Neuron (in vitro differentiated cells): Measurements from ENCODE around the gene RADIL.
"Not testable (repeated sequence)": the region's sequence is repeated elsewhere in the genome, so short reads cannot be mapped to it uniquely, and the experiment has no call there.

Source experiments
- H2AFZ ChIP-seq: one replicate; pipeline ENCODE4 v1.6.1; 2013; ENCODE audit warnings: low read depth, mild to moderate bottlenecking, inconsistent platforms, low read length, moderate library complexity
- H3K27me3 ChIP-seq: one replicate; pipeline ENCODE4 v1.6.1; 2013; ENCODE audit warnings: low read length; ENCODE audit not compliant: insufficient read depth
- H3K36me3 ChIP-seq: one replicate; pipeline ENCODE4 v1.6.1; 2013; ENCODE audit warnings: low read length; ENCODE audit not compliant: insufficient read depth
- H3K4me1 ChIP-seq: one replicate; pipeline ENCODE4 v1.6.1; 2013; ENCODE audit warnings: low read length; ENCODE audit not compliant: insufficient read depth
- H3K4me3 ChIP-seq: 2 replicates; pipeline ENCODE4 v1.5.1; 2013; ENCODE audit warnings: mild to moderate bottlenecking, low read length, moderate library complexity
- H3K9me3 ChIP-seq: one replicate; pipeline ENCODE4 v1.6.1; 2013; ENCODE audit warnings: low read length

The RADIL gene

DNA sequence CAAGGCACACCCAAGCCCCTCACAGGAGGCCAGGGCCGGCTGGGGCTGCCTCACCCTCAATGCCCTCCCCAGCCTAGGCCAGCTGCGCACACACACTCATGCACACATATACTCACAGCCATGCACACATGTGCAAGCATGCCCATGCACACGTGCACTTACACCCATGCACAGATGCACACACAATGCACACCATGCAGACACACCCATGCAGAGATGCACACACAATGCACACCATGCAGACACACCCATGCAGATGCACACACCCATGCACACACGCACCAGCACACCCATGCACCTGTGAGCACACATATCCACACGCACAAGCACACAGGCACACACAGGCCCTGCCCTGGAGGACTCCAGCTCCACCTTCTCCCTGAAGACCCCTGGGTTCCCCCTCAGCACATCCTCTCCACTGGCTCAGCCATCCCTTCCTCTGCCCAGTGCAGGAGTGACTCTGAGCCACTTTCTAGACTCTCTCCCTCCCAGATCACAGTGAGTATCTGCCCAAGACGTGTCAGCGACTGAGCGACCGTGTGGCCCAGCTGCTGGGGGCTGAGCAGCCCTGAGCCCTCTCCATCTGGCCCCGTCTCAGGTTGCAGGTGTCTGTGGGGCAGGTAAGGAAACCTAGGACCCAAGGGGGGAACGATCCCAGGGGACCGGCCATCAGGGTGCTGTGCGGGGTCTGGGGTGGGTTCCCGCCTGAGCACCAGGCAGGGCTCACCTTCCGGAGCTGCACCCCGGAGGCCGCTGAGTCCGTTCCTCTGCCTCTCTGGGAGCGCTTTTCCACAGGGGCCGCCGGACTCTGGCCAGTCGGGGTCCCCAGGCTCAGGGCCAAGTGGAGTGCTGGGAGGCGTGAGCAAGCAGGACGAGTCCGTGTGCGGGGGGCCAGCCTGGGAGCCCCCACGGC lies 82.3 kb downstream of the RADIL start:
- H3K36me3 ChIP-seq = no peaks in the 10 kb centered on the region
- H3K9me3 ChIP-seq = no peaks in the 10 kb centered on the region
- no peak overlapping the region for H3K4me3 ChIP-seq
- H3K27me3 ChIP-seq = no peaks in the 10 kb centered on the region
- no peak overlapping the region for H2AFZ ChIP-seq
- no peaks in the 10 kb centered on the region for H3K4me1 ChIP-seq

- no peaks in the 10 kb centered on the region for H3K4me1 ChIP-seq
- no peaks in the 10 kb centered on the region for H3K36me3 ChIP-seq
- no peaks in the 10 kb centered on the region for H3K27me3 ChIP-seq
- H3K9me3 ChIP-seq = no peaks in the 10 kb centered on the region
- no peak overlapping the region for H3K4me3 ChIP-seq
- no peak overlapping the region for H2AFZ ChIP-seq
These were observed 83.0 kb downstream of the RADIL start for GRCh38 chr7:4800487-4800886.

DNA sequence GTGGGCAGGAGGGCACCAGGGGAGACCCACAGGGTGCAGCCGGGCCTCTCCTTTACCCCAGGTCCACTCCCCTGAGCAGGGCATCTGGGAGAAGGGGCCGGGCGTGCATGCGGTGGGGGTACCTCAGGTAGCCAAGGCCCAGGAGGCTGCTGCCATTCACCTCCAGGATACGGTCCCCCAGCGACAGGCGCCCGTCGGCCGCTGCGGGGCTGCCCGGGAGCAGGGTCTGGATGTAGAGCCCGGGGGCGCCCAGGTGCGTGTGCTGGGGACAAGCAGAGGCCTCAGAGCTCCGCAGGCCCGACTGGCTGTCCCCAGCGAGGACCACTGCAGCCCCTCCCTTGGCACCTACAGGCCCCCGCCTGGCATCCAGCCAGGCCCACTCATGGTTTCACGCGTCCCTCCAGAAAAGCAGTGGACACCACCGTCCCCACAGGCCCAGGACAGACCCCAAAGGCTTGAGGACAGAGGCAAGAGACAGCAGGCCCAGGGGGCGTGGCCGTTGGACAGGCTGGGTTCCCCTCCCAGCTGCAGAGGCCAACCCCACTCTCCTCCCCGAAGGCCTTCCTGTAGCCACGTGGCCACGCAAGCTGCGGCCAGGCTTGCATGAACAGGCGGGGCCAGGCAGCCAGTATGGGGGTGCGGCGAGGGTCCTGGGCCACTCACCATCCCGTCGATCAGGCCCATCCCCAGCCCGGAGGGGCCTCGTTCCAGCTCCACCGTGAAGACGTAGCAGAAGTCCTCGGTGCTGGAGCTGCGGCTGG lies 83.8 kb downstream of the RADIL start:
- H3K27me3 ChIP-seq = no peaks in the 10 kb centered on the region
- no peak overlapping the region for H3K4me3 ChIP-seq
- no peaks in the 10 kb centered on the region for H3K9me3 ChIP-seq
- H3K36me3 ChIP-seq = no peaks in the 10 kb centered on the region
- H3K4me1 ChIP-seq = no peaks in the 10 kb centered on the region
- no peak overlapping the region for H2AFZ ChIP-seq

DNA sequence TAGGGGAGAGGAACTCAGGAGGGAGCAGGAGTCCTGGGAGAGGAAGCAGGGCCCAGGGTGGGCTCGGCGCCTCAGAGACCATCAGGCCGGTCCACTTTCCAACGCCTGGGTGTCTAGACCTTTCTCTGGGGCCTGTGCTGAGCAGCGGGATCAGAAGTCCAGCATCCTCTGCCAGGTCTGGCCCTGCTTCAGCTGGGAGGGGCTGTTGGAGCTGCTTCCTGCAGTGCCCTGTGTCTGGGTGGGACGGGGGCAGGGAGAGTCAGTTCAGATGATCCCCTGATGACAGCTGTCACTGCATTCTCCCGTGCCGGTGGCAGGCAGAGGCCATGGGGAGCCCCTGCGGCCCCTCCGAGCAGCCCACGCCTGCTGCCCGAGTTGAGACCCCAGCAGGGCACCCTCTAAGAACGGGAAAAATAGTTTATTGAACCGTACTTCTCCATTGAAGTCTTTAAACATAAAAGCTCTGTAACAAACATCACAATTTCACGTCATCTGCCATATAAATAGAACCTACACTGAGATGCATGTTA lies 84.7 kb downstream of the RADIL start:
- Histone ChIP-seq H3K4me3 (no peak overlapping the region), H3K36me3 (no peaks in the 10 kb centered on the region), H2AFZ (no peak overlapping the region), H3K4me1 (no peaks in the 10 kb centered on the region), H3K9me3 (no peaks in the 10 kb centered on the region), H3K27me3 (no peaks in the 10 kb centered on the region)

GRCh38 chr7:4797858-4798705 lies 85.4 kb downstream of the RADIL start:
- Histone ChIP-seq H3K36me3 (no peaks in the 10 kb centered on the region), H3K27me3 (no peaks in the 10 kb centered on the region), H3K4me3 (no peak overlapping the region), H2AFZ (no peak overlapping the region), H3K9me3 (no peaks in the 10 kb centered on the region), H3K4me1 (no peaks in the 10 kb centered on the region)

DNA sequence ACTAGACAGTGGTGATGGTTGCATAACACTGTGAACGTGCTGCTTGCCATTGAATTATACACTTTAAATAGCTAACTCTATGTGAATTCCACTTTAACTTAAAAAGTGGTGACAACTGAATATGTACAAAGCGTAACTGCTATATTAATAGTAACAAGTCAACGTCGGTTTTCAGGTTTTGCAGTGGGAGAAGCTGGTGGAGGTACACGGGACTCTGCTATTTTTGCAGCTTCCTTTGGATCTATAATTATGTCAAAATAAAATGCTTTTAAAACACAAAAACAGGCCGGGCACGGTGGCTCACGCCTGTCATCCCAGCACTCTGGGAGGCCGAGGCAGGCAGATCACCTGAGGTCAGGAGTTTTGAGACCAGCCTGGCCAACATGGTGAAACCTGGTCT lies 87.1 kb downstream of the RADIL start:
- no peak overlapping the region for H2AFZ ChIP-seq
- H3K36me3 ChIP-seq = peaks cover 12% of the 10 kb centered on the region
- H3K4me1 ChIP-seq = no peaks in the 10 kb centered on the region
- peaks cover 5% of the 10 kb centered on the region for H3K9me3 ChIP-seq
- no peak overlapping the region for H3K4me3 ChIP-seq
- H3K27me3 ChIP-seq = no peaks in the 10 kb centered on the region

DNA sequence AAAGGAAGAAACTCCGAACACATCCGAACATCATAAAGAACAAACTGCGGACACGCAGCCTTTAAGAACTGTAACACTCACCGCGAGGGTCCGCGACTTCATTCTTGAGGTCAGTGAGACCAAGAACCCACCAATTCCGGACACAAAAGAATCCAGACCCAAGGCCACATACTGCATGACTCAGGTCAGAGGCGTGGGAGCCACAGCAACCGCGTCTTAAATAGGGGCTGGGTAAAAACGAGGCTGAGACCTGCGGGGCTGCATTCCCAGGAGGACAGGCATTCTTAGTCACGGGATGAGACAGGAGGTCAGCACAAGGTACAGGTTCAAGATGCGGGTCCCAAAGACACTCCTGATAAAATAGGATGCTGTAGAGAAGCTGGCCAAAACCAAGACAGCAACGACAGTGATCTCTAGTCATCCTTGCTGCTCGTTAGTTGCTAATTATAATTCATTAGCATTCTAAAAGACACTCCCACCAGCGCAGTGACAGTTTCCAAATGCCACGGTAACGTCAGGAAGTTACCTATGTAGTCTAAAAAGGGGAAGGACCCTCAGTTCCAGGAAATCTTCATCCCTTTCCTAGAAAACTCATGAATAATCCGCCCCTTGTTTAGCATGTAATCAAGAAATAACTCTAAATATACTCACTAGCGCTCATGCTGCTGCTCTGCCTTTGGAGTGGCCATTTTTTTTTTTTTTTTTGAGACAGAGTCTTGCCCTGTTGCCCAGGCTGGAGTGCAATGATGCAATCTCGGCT lies 88.7 kb downstream of the RADIL start:
- no peak overlapping the region for H2AFZ ChIP-seq
- H3K9me3 ChIP-seq = peaks cover 5% of the 10 kb centered on the region

GRCh38 chr7:4794171-4794570 lies 89.3 kb downstream of the RADIL start:
- not testable (repeated sequence) for H3K4me3 ChIP-seq, H3K9me3 ChIP-seq, H3K4me1 ChIP-seq, H3K27me3 ChIP-seq, H2AFZ ChIP-seq
- peaks cover 28% of the 10 kb centered on the region for H3K36me3 ChIP-seq

More for the DNA sequence above, 88.7 kb downstream of the RADIL start:
- H3K4me1 ChIP-seq = no peaks in the 10 kb centered on the region
- H3K36me3 ChIP-seq = peaks cover 25% of the 10 kb centered on the region
- no peak overlapping the region for H3K4me3 ChIP-seq
- no peaks in the 10 kb centered on the region for H3K27me3 ChIP-seq

GRCh38 chr7:4793385-4793993 lies 90.0 kb downstream of the RADIL start:
- H3K4me1 ChIP-seq, H3K4me3 ChIP-seq, H3K9me3 ChIP-seq, H3K27me3 ChIP-seq, H2AFZ ChIP-seq: not testable (repeated sequence)
- H3K36me3 ChIP-seq = peaks cover 33% of the 10 kb centered on the region

DNA sequence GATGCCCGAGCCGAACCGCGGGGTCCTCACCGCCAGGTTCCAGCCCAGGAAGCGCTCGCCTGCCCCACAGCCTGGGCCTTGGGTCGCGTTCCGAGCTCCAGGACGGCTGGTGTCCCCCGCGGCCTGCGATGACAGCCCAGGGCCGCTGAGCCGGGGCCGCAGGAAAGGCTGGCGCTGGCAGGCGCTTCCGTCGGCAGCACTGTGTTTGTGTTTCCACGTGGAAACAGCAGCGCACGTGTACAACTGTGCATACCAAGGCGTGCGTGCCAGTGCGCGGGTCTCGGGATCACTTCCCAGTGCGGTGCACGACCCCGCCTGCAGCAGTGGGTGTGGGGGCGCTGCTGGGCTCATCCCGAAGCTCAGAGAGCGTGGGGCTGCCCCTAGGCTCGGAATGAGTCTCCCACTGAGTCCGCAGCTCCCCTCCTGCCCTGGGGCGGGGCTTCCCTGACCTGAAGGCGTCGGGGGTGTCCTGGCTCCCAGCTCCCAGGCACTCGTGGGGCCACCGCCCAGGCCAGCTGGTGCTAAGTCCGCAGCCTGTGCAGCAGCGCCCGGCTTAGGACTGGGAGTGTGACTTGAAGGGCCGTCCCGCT lies 90.9 kb downstream of the RADIL start:
- Histone ChIP-seq H3K4me3 (no peak overlapping the region), H3K27me3 (no peaks in the 10 kb centered on the region), H3K36me3 (peaks cover 41% of the 10 kb centered on the region), H3K4me1 (no peaks in the 10 kb centered on the region), H3K9me3 (peaks cover 5% of the 10 kb centered on the region), H2AFZ (no peak overlapping the region)

DNA sequence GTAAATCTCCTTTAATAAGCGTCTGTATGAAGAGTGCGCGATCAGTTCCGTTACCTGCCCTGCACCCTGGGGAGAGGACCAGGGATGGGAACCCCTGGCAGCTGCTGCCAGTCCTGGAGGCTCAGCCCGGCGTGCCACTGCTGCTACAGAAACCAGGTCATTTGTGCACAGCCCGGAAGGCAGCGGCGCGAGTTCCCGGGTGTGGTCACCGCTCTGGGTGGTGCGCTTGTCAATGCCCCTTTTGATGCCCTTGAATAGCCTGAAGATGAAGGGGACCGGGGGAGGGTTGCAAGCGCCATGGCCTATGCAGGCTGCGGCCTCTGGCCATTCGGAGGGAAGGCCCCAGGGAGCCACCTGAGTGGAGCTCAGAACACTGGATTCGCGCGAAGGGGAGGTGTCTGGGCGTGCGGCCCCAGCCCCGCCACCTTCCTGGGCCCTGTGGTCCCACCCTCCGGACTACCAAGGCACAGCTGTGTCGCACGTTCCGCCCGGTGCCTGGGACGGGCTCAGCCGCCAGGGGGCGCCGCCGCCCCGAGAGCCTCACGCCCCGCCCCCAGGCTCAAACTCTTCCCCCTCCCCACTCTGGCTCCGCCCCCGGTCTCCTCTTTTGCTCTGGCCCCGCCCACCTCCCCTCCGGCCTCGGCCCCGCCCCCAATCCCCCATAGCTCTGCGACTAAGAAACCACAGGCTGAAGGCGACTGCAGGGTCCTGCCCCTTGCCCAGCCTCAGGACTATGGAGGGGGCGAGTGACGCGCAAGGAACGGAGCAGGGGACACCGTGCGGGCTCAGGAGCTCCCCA lies 91.6 kb downstream of the RADIL start:
- no peak overlapping the region for H2AFZ ChIP-seq
- H3K4me1 ChIP-seq = no peaks in the 10 kb centered on the region
- no peaks in the 10 kb centered on the region for H3K27me3 ChIP-seq
- peaks cover 45% of the 10 kb centered on the region for H3K36me3 ChIP-seq
- H3K9me3 ChIP-seq = peaks cover 5% of the 10 kb centered on the region
- H3K4me3 ChIP-seq = no peak overlapping the region
